AG09319 (cell line): ENCODE results near the gene DDRGK1.

Experiments used
- DNase-seq: peaks from one replicate; pipeline ENCODE4 v3.0.0-alpha.2; 2010; ENCODE audit warnings: low read depth; ENCODE audit errors: extremely low read depth
- CTCF ChIP-seq: IDR thresholded peaks from 2 replicates; pipeline ENCODE4 v1.5.1; 2011; ENCODE audit warnings: low read depth, mild to moderate bottlenecking, inconsistent platforms, low read length, moderate library complexity

The DDRGK1 gene

GRCh38 chr20:3168829-3169590, 35.5 kb downstream of the DDRGK1 start:
- no peak for TF ChIP-seq CTCF
- no peak for DNase-seq

GRCh38 chr20:3168079-3168828, 36.2 kb downstream of the DDRGK1 start:
- no peak for DNase-seq
- no peak for TF ChIP-seq CTCF

GRCh38 chr20:3167738-3168078, 36.8 kb downstream of the DDRGK1 start:
- TF ChIP-seq CTCF, result no peak
- DNase-seq, result no peak

GRCh38 chr20:3166913-3167342, 37.6 kb downstream of the DDRGK1 start:
- no peak for TF ChIP-seq CTCF
- no peak for DNase-seq

GRCh38 chr20:3166338-3166912, 38.1 kb downstream of the DDRGK1 start:
- DNase-seq, result no peak

GRCh38 chr20:3165473-3166337, 38.8 kb downstream of the DDRGK1 start:
- TF ChIP-seq CTCF, result no peak
- DNase-seq, result no peak

More at GRCh38 chr20:3166338-3166912, 38.1 kb downstream of the DDRGK1 start:
- no peak for TF ChIP-seq CTCF
